Ishikawa (cell line): ENCODE data around the gene TFR2.

Experiments
- CEBPB ChIP-seq: IDR thresholded peaks from 2 replicates; pipeline ENCODE4 v1.6.1; 2012
- CREB1 ChIP-seq: IDR thresholded peaks from 2 replicates; pipeline ENCODE4 v1.6.1; 2012; ENCODE audit warnings: low read depth
- EGR1 ChIP-seq: IDR thresholded peaks from 2 replicates; pipeline ENCODE4 v1.6.1; 2012
- EP300 ChIP-seq: IDR thresholded peaks from 2 replicates; pipeline ENCODE4 v1.6.1; 2012; ENCODE audit warnings: borderline replicate concordance
- FOXM1 ChIP-seq: IDR thresholded peaks from 2 replicates; pipeline ENCODE4 v1.6.1; 2012; ENCODE audit warnings: low read depth, borderline replicate concordance
- RAD21 ChIP-seq: IDR thresholded peaks from 2 replicates; pipeline ENCODE4 v1.6.1; 2012; ENCODE audit warnings: low read depth
- TAF1 ChIP-seq: IDR thresholded peaks from 2 replicates; pipeline ENCODE4 v1.6.1; 2012; ENCODE audit warnings: low read depth, mild to moderate bottlenecking
- TEAD4 ChIP-seq: IDR thresholded peaks from 2 replicates; pipeline ENCODE4 v1.6.1; 2012
- YY1 ChIP-seq: IDR thresholded peaks from 2 replicates; pipeline ENCODE4 v1.6.1; 2012; ENCODE audit warnings: low read depth
- TF ChIP-seq, protein P1 (sequence below): IDR thresholded peaks from 2 replicates; pipeline ENCODE4 v1.6.1; 2012

DNA sequence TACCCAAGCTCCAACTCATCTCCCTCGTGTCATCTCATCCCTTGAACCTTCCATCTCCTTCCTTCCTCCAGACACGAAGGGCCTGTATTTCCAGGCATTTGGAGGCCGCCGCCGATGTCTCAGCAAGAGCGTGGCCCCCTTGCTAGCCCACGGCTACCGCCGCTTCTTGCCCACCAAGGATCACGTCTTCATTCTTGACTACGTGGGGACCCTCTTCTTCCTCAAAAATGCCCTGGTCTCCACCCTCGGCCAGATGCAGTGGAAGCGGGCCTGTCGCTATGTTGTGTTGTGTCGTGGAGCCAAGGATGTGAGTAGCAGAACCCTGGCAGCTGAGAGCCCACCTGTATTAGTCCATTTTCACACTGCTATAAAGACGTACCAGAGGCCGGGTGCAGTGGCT lies 49.8 kb downstream of the TFR2 start:
- TF ChIP-seq EGR1 (no peak), FOXM1 (no peak), EP300 (no peak), TAF1 (no peak), TEAD4 (no peak), CREB1 (no peak), CEBPB (no peak), RAD21 (no peak), YY1 (no peak)
- TF ChIP-seq, protein P1, sequence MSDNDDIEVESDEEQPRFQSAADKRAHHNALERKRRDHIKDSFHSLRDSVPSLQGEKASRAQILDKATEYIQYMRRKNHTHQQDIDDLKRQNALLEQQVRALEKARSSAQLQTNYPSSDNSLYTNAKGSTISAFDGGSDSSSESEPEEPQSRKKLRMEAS = no peak
